ENCODE measurements around the gene APBB1IP.
"Not testable (repeated sequence)": the region's sequence is repeated elsewhere in the genome, so short reads cannot be mapped to it uniquely, and the experiment has no call there.

Gene APBB1IP

GRCh38 chr10:26463986-26464385, 25.8 kb downstream of the APBB1IP start:
- no peak overlapping the region for H3K27ac ChIP-seq
- no peaks in the 10 kb centered on the region for H3K36me3 ChIP-seq (ENCODE audit: insufficient read depth, low read length)
- no peak for DNase-seq (ENCODE audit: low read depth, low spot score)
- no peak for TF ChIP-seq POLR2AphosphoS5 (IDR thresholded peaks at IDR 0.05; ENCODE audit: borderline replicate concordance, low read depth, low read length)
- no peak for TF ChIP-seq EZH2 (IDR thresholded peaks at IDR 0.05)
- no peak for TF ChIP-seq FOXP2 (optimal IDR thresholded peaks at IDR 0.05; ENCODE audit: control extremely low read depth, extremely low read length, insufficient read depth)
- H3K4me3 ChIP-seq = no peak overlapping the region
- no peaks in the 10 kb centered on the region for H3K9me3 ChIP-seq (ENCODE audit: low read depth, low read length)
- no peak overlapping the region for H3K9ac ChIP-seq (ENCODE audit: insufficient read length)

- Histone ChIP-seq H3K4me3 (no peak overlapping the region), H3K9ac (ENCODE audit: insufficient read length) (no peak overlapping the region), H3K9me3 (ENCODE audit: low read depth, low read length) (no peaks in the 10 kb centered on the region), H3K27ac (no peak overlapping the region), H3K36me3 (ENCODE audit: insufficient read depth, low read length) (no peaks in the 10 kb centered on the region)
- DNase-seq (ENCODE audit: low read depth, low spot score) = no peak
- TF ChIP-seq POLR2AphosphoS5 (IDR thresholded peaks at IDR 0.05; ENCODE audit: borderline replicate concordance, low read depth, low read length) (no peak), FOXP2 (optimal IDR thresholded peaks at IDR 0.05; ENCODE audit: control extremely low read depth, extremely low read length, insufficient read depth) (no peak), EZH2 (IDR thresholded peaks at IDR 0.05) (no peak)
Measured at GRCh38 chr10:26464632-26465280, 26.6 kb downstream of the APBB1IP start.

DNA sequence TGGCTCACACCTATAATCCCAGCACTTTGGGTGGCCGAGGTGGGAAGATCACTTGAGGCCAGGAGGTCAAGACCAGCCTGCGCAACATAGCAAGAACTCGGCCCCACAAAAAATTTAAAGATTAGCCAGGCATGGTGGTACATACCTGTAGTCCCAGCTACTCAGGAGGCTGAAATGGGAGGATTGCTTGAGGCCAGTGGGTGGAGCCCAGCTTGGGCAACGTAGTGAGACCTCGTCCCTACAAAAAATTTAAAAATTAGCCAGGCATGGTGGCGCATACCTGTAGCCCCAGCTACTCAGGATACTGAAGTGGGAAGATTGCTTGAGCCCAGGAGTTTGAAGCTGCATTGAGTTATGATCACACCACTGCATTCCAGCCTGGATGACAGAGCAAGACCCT, 28.4 kb downstream of the APBB1IP start:
- not testable (repeated sequence) for DNase-seq (ENCODE audit: low read depth, low spot score); H3K27ac ChIP-seq; H3K9ac ChIP-seq (ENCODE audit: insufficient read length); H3K9me3 ChIP-seq (ENCODE audit: low read depth, low read length); H3K4me3 ChIP-seq; H3K36me3 ChIP-seq (ENCODE audit: insufficient read depth, low read length)

- no peak overlapping the region for H3K27ac ChIP-seq
- TF ChIP-seq FOXP2 (optimal IDR thresholded peaks at IDR 0.05; ENCODE audit: control extremely low read depth, extremely low read length, insufficient read depth) (no peak), EZH2 (IDR thresholded peaks at IDR 0.05) (no peak), POLR2AphosphoS5 (IDR thresholded peaks at IDR 0.05; ENCODE audit: borderline replicate concordance, low read depth, low read length) (no peak)
- H3K9ac ChIP-seq (ENCODE audit: insufficient read length) = no peak overlapping the region
- H3K36me3 ChIP-seq (ENCODE audit: insufficient read depth, low read length) = no peaks in the 10 kb centered on the region
- DNase-seq (ENCODE audit: low read depth, low spot score) = no peak
- no peak overlapping the region for H3K4me3 ChIP-seq
- H3K9me3 ChIP-seq (ENCODE audit: low read depth, low read length) = no peaks in the 10 kb centered on the region
Measured at GRCh38 chr10:26467639-26468038, 29.5 kb downstream of the APBB1IP start.

GRCh38 chr10:26468291-26468690, 30.1 kb downstream of the APBB1IP start:
- Histone ChIP-seq H3K9me3 (ENCODE audit: low read depth, low read length) (no peaks in the 10 kb centered on the region), H3K36me3 (ENCODE audit: insufficient read depth, low read length) (no peaks in the 10 kb centered on the region), H3K4me3 (no peak overlapping the region), H3K27ac (no peak overlapping the region), H3K9ac (ENCODE audit: insufficient read length) (no peak overlapping the region)
- TF ChIP-seq EZH2 (IDR thresholded peaks at IDR 0.05) = no peak
- no peak for TF ChIP-seq FOXP2 (optimal IDR thresholded peaks at IDR 0.05; ENCODE audit: control extremely low read depth, extremely low read length, insufficient read depth)
- TF ChIP-seq POLR2AphosphoS5 (IDR thresholded peaks at IDR 0.05; ENCODE audit: borderline replicate concordance, low read depth, low read length) = no peak
- no peak for DNase-seq (ENCODE audit: low read depth, low spot score)

DNA sequence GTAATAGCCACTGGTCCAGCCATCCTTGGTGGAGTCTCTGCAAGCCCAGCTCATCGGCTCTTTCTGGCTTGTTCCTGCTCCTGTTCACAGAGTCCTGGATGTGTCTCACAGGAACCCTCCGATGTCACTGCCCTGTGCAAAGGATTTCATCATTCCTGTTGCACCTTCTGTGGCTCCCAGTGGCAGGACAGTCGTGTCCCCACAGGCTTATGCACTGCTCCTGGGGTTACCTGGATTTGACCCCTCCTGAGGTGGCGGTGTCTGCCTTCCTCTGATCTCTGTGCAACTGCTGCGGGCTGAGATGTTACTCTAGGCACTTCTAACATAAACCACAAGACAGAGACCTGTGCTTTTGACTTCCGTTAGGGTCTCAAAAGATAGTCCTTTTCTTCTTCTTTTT, 30.6 kb downstream of the APBB1IP start:
- no peak overlapping the region for H3K9ac ChIP-seq (ENCODE audit: insufficient read length)
- H3K36me3 ChIP-seq (ENCODE audit: insufficient read depth, low read length) = no peaks in the 10 kb centered on the region
- H3K4me3 ChIP-seq = no peak overlapping the region
- DNase-seq (ENCODE audit: low read depth, low spot score) = no peak
- TF ChIP-seq FOXP2 (optimal IDR thresholded peaks at IDR 0.05; ENCODE audit: control extremely low read depth, extremely low read length, insufficient read depth) = no peak
- H3K27ac ChIP-seq = no peak overlapping the region
- no peaks in the 10 kb centered on the region for H3K9me3 ChIP-seq (ENCODE audit: low read depth, low read length)

DNA sequence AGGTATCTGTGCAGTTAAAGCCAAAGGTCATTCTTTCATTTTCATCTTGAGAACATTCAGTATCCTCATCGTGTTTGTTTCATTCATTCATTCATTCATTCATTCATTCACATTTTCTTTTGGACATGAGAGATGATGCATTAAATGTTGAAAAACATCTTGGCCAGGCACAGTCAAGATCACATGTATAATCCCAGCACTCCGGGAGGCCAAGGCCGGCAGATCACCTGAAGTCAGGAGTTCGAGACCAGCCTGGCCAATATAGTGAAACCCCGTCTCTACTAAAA, 34.3 kb downstream of the APBB1IP start:
- Histone ChIP-seq H3K27ac (no peak overlapping the region), H3K36me3 (ENCODE audit: insufficient read depth, low read length) (no peaks in the 10 kb centered on the region), H3K9me3 (ENCODE audit: low read depth, low read length) (no peaks in the 10 kb centered on the region), H3K4me3 (no peak overlapping the region), H3K9ac (ENCODE audit: insufficient read length) (no peak overlapping the region)
- TF ChIP-seq EZH2 (IDR thresholded peaks at IDR 0.05) (no peak), POLR2AphosphoS5 (IDR thresholded peaks at IDR 0.05; ENCODE audit: borderline replicate concordance, low read depth, low read length) (no peak), FOXP2 (optimal IDR thresholded peaks at IDR 0.05; ENCODE audit: control extremely low read depth, extremely low read length, insufficient read depth) (no peak)
- no peak for DNase-seq (ENCODE audit: low read depth, low spot score)

DNA sequence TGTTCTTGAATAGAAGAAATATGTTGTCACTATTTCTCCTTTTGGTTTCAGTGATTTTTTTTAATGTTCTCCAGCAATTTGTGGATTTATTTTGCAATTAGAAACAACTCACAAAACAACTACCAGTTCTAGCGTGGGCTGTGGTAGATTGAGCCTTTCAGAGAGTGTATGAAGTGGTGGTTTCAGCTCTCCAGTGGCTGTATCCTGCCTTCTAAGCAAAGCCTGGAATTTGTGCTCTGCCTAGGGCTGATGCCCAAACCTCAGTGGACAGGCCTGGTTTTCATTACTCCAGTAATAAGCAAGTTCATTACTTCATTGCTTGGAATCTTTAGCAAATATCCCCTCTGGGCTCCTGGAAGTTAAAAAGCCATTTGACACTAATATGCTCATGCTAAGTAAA, 35.9 kb downstream of the APBB1IP start:
- TF ChIP-seq FOXP2 (optimal IDR thresholded peaks at IDR 0.05; ENCODE audit: control extremely low read depth, extremely low read length, insufficient read depth) (no peak), POLR2AphosphoS5 (IDR thresholded peaks at IDR 0.05; ENCODE audit: borderline replicate concordance, low read depth, low read length) (no peak), EZH2 (IDR thresholded peaks at IDR 0.05) (no peak)
- H3K9ac ChIP-seq (ENCODE audit: insufficient read length) = no peak overlapping the region
- no peak overlapping the region for H3K4me3 ChIP-seq
- no peaks in the 10 kb centered on the region for H3K36me3 ChIP-seq (ENCODE audit: insufficient read depth, low read length)
- H3K9me3 ChIP-seq (ENCODE audit: low read depth, low read length) = no peaks in the 10 kb centered on the region
- H3K27ac ChIP-seq = peak overlapping the region; percentile 72
- peak; percentile 28 for DNase-seq (ENCODE audit: low read depth, low spot score)

DNA sequence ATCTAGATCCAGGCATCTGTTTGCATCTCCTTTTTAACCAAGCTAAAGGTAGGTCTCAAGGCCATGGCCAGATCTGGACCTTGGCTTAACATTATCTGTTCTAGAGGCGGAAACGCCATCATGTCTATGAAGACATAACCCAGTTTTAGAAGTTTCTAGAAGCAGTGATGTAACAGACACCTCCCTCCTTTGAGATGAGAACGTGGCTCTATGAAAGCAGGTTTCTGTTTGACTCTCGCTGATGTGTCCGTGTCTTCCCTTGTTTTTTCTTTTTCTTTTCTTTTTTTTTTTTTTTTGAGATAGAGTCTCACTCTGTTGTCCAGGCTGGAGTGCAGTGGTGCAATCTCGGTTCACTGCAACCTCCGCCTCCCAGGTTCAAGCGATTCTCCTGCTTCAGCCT, 36.7 kb downstream of the APBB1IP start:
- not testable (repeated sequence) for H3K36me3 ChIP-seq (ENCODE audit: insufficient read depth, low read length); H3K9me3 ChIP-seq (ENCODE audit: low read depth, low read length); DNase-seq (ENCODE audit: low read depth, low spot score); H3K9ac ChIP-seq (ENCODE audit: insufficient read length); H3K4me3 ChIP-seq
- peak overlapping the region; percentile 72 for H3K27ac ChIP-seq

Measured in SK-N-MC (cell line).